Ishikawa (cell line): Measurements from ENCODE around the gene OR6J1.

Experiments used
- CEBPB ChIP-seq: IDR thresholded peaks from 2 replicates; pipeline ENCODE4 v1.6.1; 2012
- CREB1 ChIP-seq: IDR thresholded peaks from 2 replicates; pipeline ENCODE4 v1.6.1; 2012; ENCODE audit warnings: low read depth
- EGR1 ChIP-seq: IDR thresholded peaks from 2 replicates; pipeline ENCODE4 v1.6.1; 2012
- EP300 ChIP-seq: IDR thresholded peaks from 2 replicates; pipeline ENCODE4 v1.6.1; 2012; ENCODE audit warnings: borderline replicate concordance
- FOXM1 ChIP-seq: IDR thresholded peaks from 2 replicates; pipeline ENCODE4 v1.6.1; 2012; ENCODE audit warnings: low read depth, borderline replicate concordance
- MAX ChIP-seq: IDR thresholded peaks from 2 replicates; pipeline ENCODE4 v1.6.1; 2012
- NFIC ChIP-seq: IDR thresholded peaks from 2 replicates; pipeline ENCODE4 v1.6.1; 2012
- RAD21 ChIP-seq: IDR thresholded peaks from 2 replicates; pipeline ENCODE4 v1.6.1; 2012; ENCODE audit warnings: low read depth
- REST ChIP-seq: IDR thresholded peaks from 2 replicates; pipeline ENCODE4 v1.6.1; 2012; ENCODE audit warnings: low read depth, mild to moderate bottlenecking
- TAF1 ChIP-seq: IDR thresholded peaks from 2 replicates; pipeline ENCODE4 v1.6.1; 2012; ENCODE audit warnings: low read depth, mild to moderate bottlenecking
- TCF12 ChIP-seq: IDR thresholded peaks from 2 replicates; pipeline ENCODE4 v1.6.1; 2012; ENCODE audit warnings: low read depth
- TEAD4 ChIP-seq: IDR thresholded peaks from 2 replicates; pipeline ENCODE4 v1.6.1; 2012
- USF1 ChIP-seq: IDR thresholded peaks from 2 replicates; pipeline ENCODE4 v1.6.1; 2012
- YY1 ChIP-seq: IDR thresholded peaks from 2 replicates; pipeline ENCODE4 v1.6.1; 2012; ENCODE audit warnings: low read depth
- ZBTB7A ChIP-seq: IDR thresholded peaks from 2 replicates; pipeline ENCODE4 v1.6.1; 2012; ENCODE audit warnings: low read depth

The OR6J1 gene

DNA sequence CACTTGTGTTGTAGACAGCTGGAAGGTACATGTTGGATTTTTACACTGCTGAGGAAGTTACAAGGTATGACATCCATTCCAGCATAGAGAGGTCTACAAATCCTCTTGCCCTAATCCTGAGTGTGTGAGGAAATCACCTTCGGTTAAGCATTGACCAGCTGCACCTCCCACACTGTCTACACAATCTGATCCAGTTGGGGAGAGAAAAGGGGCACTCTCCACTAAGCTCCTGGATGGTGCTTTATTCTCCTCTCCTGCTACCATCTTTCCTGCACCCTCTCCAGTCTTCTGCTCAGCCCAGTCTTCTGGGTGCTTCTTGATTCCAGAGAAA, at the start of gene OR6J1:
OR6J1 (minus strand) TSS at position 48 of the 331 bp plus-strand sequence. CDS start 9,541 bp downstream, outside the sequence.
- no peak for TF ChIP-seq CEBPB
- no peak for TF ChIP-seq NFIC
- no peak for TF ChIP-seq FOXM1
- no peak for TF ChIP-seq EP300
- no peak for TF ChIP-seq USF1
- TF ChIP-seq RAD21, result no peak
- no peak for TF ChIP-seq ZBTB7A
- no peak for TF ChIP-seq YY1
- TF ChIP-seq EGR1, result no peak
- TF ChIP-seq TEAD4, result no peak
- no peak for TF ChIP-seq TAF1
- no peak for TF ChIP-seq CREB1

- no peak for TF ChIP-seq MAX
- TF ChIP-seq CREB1, result no peak
- TF ChIP-seq REST, result no peak
- no peak for TF ChIP-seq TEAD4
- no peak for TF ChIP-seq TAF1
- no peak for TF ChIP-seq TCF12
- TF ChIP-seq CEBPB, result no peak
- TF ChIP-seq RAD21, result no peak
- no peak for TF ChIP-seq ZBTB7A
- TF ChIP-seq EP300, result no peak
- no peak for TF ChIP-seq USF1
- no peak for TF ChIP-seq YY1
- no peak for TF ChIP-seq FOXM1
- TF ChIP-seq NFIC, result no peak
- no peak for TF ChIP-seq EGR1
Observed at GRCh38 chr14:22692194-22692593, 48.0 kb upstream of the OR6J1 start.

DNA sequence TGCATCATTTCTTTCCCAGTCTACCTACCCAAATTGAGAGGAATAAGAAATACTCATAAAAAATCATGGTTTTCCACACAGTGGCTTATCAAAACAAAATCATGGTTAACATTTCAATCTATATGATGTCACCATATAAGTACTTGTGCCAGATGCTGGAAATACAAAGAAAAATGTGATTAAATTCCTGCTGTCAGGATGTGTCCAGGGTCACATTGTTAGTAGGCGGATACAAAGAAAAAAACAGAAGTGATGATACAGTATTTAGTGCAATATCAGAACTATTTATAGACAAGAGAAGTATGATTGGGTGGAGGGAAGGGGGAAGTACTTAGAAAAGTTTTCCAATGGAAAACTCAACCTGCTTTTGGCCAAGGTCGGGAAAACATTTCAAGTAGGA, 47.0 kb upstream of the OR6J1 start:
- TF ChIP-seq TEAD4, result no peak
- TF ChIP-seq NFIC, result no peak
- TF ChIP-seq CREB1, result no peak
- no peak for TF ChIP-seq MAX
- TF ChIP-seq CEBPB, result no peak
- no peak for TF ChIP-seq EGR1
- no peak for TF ChIP-seq USF1
- TF ChIP-seq REST, result no peak
- no peak for TF ChIP-seq TCF12
- no peak for TF ChIP-seq EP300
- no peak for TF ChIP-seq RAD21

DNA sequence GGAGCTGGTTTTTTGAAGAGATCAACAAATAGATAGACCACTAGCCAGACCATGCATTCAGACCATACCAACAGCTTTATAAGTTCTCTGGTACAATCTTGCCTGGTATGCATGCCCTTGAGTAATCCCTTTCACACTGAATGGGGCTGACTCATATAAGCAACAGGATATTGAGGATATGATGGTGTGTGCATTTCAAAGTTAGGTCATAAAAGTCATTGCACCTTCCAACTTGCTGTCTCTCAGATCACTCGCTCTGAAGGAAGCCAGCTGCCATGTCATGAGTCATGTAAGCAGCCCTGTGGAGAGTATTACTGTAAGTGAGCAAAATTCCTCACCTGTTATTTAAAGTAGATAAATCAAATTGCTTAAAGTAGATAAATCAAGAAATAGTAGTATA, 45.0 kb upstream of the OR6J1 start:
- no peak for TF ChIP-seq TAF1
- TF ChIP-seq TEAD4, result 0 out of 2 replicates have a peak, but pooled peaks have one; percentile 19
- no peak for TF ChIP-seq CEBPB
- TF ChIP-seq RAD21, result no peak
- no peak for TF ChIP-seq USF1
- no peak for TF ChIP-seq EP300
- no peak for TF ChIP-seq FOXM1

DNA sequence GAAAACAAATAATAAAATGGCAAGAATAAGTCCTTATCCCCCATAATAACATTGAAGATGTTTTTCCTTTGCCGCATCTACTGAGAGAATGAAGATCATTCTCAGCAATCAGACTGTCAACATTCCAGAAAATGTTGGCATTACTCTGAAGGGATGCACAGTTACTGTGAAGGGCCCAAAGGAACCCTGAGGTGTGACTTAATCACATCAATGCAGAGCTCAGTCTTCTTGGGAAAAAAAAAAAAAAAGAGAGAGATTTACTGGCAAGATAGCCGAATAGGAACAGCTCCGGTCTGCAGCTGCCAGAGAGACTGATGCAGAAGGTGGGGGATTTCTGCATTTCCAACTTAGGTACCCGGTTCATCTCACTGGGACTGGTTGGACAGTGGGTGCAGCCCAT, 41.3 kb upstream of the OR6J1 start:
- no peak for TF ChIP-seq MAX
- no peak for TF ChIP-seq TEAD4
- TF ChIP-seq TCF12, result no peak
- no peak for TF ChIP-seq FOXM1
- no peak for TF ChIP-seq REST
- TF ChIP-seq USF1, result no peak
- TF ChIP-seq TAF1, result no peak
- no peak for TF ChIP-seq CREB1
